Osteocyte (in vitro differentiated cells): ENCODE data around the gene ITSN2. TPM values are rescaled to one million over a fixed set of nuclear protein-coding genes. Genes with fewer than 3 reads are reported as not detected.

Experiments
- DNase-seq: peaks from one replicate; pipeline ENCODE4 v3.0.0; 2021; ENCODE audit warnings: mixed read lengths; ENCODE audit not compliant: unreplicated experiment; ENCODE audit errors: extremely low spot score
- H3K27ac Mint-ChIP-seq: one replicate; pipeline ENCODE4 v1.8.0; 2021; ENCODE audit warnings: mild to moderate bottlenecking, mixed read lengths; ENCODE audit not compliant: unreplicated experiment
- H3K27me3 Mint-ChIP-seq: one replicate; pipeline ENCODE4 v1.8.0; 2021; ENCODE audit warnings: mixed read lengths; ENCODE audit not compliant: unreplicated experiment
- H3K36me3 Mint-ChIP-seq: one replicate; pipeline ENCODE4 v1.8.0; 2021; ENCODE audit warnings: mixed read lengths; ENCODE audit not compliant: unreplicated experiment
- H3K4me1 Mint-ChIP-seq: one replicate; pipeline ENCODE4 v1.8.0; 2021; ENCODE audit warnings: mixed read lengths; ENCODE audit not compliant: unreplicated experiment
- H3K4me3 Mint-ChIP-seq: one replicate; pipeline ENCODE4 v1.8.0; 2021; ENCODE audit warnings: mild to moderate bottlenecking, moderate library complexity, mixed read lengths; ENCODE audit not compliant: unreplicated experiment
- H3K9me3 Mint-ChIP-seq: one replicate; pipeline ENCODE4 v1.8.0; 2021; ENCODE audit warnings: mixed read lengths; ENCODE audit not compliant: unreplicated experiment
- total RNA-seq: library from RNA; stranded (reverse); gene quantifications from 2 replicates; pipeline ENCODE4 v1.2.1, GENCODE V29; 2021
- TF ChIP-seq, protein P1 (sequence below): fragments of 200-600 bp; sonication (generic); IDR thresholded peaks from 2 replicates; pipeline ENCODE4 v1.5.0; 2021; ENCODE audit warnings: antibody characterized with exemption, mild to moderate bottlenecking, moderate library complexity

The ITSN2 gene
- total RNA-seq, 1 donor from 2014 or later = 32.1 TPM

DNA sequence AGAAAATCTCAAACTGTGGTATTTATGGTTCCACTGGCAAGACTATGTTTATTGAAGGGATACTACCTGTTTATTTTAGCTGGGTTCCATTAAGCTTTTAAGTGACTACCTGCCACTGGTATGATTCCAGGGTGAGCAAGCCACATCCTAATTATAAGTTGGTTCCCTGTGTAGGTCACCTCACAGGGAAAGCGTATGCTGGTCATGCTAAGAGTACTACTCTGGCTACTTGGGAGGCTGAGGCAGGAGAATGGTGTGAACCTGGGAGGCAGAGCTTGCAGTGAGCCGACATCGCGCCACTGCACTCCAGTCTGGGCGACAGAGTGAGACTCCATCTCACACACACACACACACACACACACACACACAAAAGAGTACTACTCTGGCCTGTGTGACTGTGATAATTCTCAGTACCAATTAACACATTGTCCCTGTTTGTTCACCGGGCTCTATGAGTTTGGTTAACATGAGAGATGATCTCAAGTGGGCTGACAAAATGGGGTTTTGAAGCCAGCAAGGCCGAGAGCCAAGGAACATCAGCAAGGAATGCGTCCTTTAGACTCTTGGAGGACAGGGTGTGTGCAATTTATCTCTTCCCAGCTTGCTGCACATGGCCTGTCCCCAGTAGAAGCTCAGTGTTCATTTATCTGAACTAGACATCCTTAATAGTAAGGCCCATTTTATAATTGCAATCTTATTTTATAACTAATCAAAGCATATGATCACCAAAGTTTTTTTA lies 15.2 kb upstream of the ITSN2 start:
- H3K4me3 Mint-ChIP-seq = no peak overlapping the region
- TF ChIP-seq, protein P1, sequence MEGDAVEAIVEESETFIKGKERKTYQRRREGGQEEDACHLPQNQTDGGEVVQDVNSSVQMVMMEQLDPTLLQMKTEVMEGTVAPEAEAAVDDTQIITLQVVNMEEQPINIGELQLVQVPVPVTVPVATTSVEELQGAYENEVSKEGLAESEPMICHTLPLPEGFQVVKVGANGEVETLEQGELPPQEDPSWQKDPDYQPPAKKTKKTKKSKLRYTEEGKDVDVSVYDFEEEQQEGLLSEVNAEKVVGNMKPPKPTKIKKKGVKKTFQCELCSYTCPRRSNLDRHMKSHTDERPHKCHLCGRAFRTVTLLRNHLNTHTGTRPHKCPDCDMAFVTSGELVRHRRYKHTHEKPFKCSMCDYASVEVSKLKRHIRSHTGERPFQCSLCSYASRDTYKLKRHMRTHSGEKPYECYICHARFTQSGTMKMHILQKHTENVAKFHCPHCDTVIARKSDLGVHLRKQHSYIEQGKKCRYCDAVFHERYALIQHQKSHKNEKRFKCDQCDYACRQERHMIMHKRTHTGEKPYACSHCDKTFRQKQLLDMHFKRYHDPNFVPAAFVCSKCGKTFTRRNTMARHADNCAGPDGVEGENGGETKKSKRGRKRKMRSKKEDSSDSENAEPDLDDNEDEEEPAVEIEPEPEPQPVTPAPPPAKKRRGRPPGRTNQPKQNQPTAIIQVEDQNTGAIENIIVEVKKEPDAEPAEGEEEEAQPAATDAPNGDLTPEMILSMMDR = no peak
- H3K27me3 Mint-ChIP-seq = no peaks in the 10 kb centered on the region
- H3K27ac Mint-ChIP-seq = no peak overlapping the region
- H3K4me1 Mint-ChIP-seq = no peaks in the 10 kb centered on the region
- H3K36me3 Mint-ChIP-seq = no peaks in the 10 kb centered on the region
- no peaks in the 10 kb centered on the region for H3K9me3 Mint-ChIP-seq
- DNase-seq = no peak

DNA sequence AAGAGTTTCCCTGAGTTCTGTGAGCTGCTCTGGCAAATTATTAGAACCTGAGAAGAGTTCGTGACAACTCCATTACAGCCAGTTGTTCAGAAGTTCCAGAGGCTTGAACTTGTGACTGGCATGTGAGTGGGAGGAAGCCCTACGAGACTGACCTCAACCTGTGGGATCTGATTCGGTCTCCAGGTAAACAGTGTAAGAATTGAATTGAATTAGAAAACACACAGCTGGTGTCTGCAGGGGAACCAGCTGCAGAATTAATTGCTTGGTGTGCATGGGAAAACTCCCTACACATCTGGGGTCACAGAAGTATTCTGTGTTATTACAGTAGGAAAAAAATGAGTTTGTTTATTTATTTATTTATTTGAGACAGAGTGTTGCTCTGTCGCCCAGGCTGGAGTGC lies 14.0 kb upstream of the ITSN2 start:
- H3K9me3 Mint-ChIP-seq = no peaks in the 10 kb centered on the region
- DNase-seq = no peak
- no peaks in the 10 kb centered on the region for H3K4me1 Mint-ChIP-seq
- no peaks in the 10 kb centered on the region for H3K36me3 Mint-ChIP-seq
- H3K4me3 Mint-ChIP-seq = no peak overlapping the region
- TF ChIP-seq, protein P1 = no peak
- no peaks in the 10 kb centered on the region for H3K27me3 Mint-ChIP-seq
- H3K27ac Mint-ChIP-seq = no peak overlapping the region

DNA sequence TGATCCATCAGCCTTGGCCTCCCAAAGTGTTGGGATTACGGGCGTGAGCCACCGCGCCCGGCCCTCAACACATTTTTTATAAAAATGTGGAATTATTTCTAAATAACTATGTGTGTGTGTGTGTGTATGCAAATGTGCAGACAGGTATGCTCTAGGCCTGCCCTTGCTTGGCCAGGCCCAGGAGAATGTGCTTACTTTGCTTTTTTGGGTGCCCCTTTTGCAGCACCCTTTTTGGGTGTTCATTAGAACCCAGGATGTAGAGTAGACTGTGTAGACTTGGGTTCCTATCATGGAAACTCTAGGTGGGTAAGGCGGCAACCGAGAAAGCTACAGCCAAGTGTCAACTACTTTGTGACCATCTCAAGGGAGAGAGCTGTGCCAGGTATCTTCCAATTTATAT lies 11.7 kb upstream of the ITSN2 start:
- TF ChIP-seq, protein P1 = no peak
- Mint-ChIP-seq H3K4me3 (no peak overlapping the region), H3K27me3 (no peaks in the 10 kb centered on the region), H3K9me3 (no peaks in the 10 kb centered on the region), H3K27ac (no peak overlapping the region), H3K4me1 (no peaks in the 10 kb centered on the region), H3K36me3 (no peaks in the 10 kb centered on the region)
- DNase-seq = no peak

DNA sequence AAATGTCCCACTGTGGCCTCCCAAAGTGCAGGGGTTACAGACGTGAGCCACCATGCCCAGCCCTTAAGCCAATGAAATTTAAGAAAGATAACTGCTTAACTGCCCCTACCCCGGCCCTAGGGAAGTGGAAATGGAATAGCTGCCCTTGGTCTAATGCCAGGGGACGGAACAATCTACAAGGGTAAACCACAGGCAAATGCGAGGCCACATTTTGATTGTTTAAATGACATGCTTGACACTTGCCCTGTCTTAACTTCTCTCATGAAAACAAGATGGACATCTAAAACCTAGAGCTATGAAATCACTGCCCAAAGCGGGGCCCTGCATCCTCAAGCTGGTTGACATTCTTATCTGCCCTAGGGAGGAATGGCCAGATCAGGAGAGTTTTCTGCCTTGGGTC lies 5.5 kb upstream of the ITSN2 start:
- no peak for DNase-seq
- no peaks in the 10 kb centered on the region for H3K27me3 Mint-ChIP-seq
- H3K4me3 Mint-ChIP-seq = no peak overlapping the region
- H3K36me3 Mint-ChIP-seq = no peaks in the 10 kb centered on the region
- TF ChIP-seq, protein P1 = no peak
- H3K27ac Mint-ChIP-seq = peak overlapping the region; percentile 79
- no peaks in the 10 kb centered on the region for H3K9me3 Mint-ChIP-seq
- peaks cover 22% of the 10 kb centered on the region for H3K4me1 Mint-ChIP-seq

DNA sequence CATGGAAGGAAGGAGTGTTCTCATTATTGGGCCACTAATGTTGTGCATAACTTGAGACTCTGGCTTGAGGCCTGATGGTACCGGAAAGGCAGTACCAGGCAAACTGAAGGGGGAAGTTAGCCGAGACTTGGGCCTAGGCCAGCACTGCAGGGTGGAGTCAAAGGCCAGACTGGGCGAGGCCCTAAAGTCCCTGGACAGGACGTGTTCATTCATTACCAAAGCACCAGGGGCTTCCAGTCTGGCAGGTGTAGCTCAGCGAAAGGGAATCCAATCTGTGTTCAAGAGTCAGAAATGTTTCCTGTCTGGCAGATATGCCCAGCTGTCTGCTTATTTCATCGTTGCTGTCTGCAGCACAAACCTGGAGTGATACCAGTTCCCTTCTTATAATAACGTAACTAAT lies 4.7 kb upstream of the ITSN2 start:
- Mint-ChIP-seq H3K27me3 (no peaks in the 10 kb centered on the region), H3K27ac (peak overlapping the region; percentile 79), H3K4me3 (no peak overlapping the region), H3K4me1 (peaks cover 25% of the 10 kb centered on the region), H3K36me3 (no peaks in the 10 kb centered on the region), H3K9me3 (no peaks in the 10 kb centered on the region)
- TF ChIP-seq, protein P1 = no peak
- DNase-seq = no peak
